H1 (cell line): Measurements from ENCODE around the gene TM7SF3. TPM values are rescaled to one million over a fixed set of nuclear protein-coding genes. Genes with fewer than 3 reads are reported as not detected.

ENCODE experiments used
- CTCF ChIA-PET: fragments of 300-600 bp; sonication (Branson Sonifier 250); formaldehyde crosslinking; loops from one replicate; lab custom pipeline; 2021; ENCODE audit not compliant: partially characterized antibody; lab: Charles Lee
- POLR2A ChIA-PET: fragments of 300-600 bp; sonication (Branson Sonifier 250); formaldehyde crosslinking; loops from one replicate; lab custom pipeline; 2021; ENCODE audit warnings: inconsistent platforms; ENCODE audit not compliant: partially characterized antibody; lab: Charles Lee
- DNase-seq, 2 experiments: peaks; one replicate each; pipeline versions ENCODE4 v3.0.0 to v3.0.0-alpha.2; 2010 to 2022; ENCODE audit warnings: low spot score in 2 of 2, low read depth in 1 of 2, mixed read lengths in 1 of 2
- FAIRE-seq: peaks from 2 replicates; lab custom pipeline; 2011; peaks lifted over from hg19 to GRCh38; lab: Jason Lieb, UNC
- H2AFZ ChIP-seq: 2 replicates; pipeline ENCODE4 v1.8.1; 2012; ENCODE audit warnings: low read length, inconsistent platforms
- H2AK5ac ChIP-seq: 2 replicates; pipeline ENCODE4 v1.6.1; 2013; ENCODE audit warnings: low read depth, low read length
- H2BK120ac ChIP-seq: replicated peaks from 2 replicates; pipeline ENCODE3; 2013; ENCODE audit warnings: low read depth, low read length, inconsistent platforms
- H2BK12ac ChIP-seq: 2 replicates; pipeline ENCODE4 v1.6.1; 2013; ENCODE audit warnings: low read depth, low read length
- H2BK15ac ChIP-seq: 2 replicates; pipeline ENCODE4 v1.6.1; 2013; ENCODE audit warnings: low read length
- H2BK20ac ChIP-seq: 2 replicates; pipeline ENCODE4 v1.6.1; 2013; ENCODE audit warnings: low read length
- H2BK5ac ChIP-seq: 2 replicates; pipeline ENCODE4 v1.6.1; 2013; ENCODE audit warnings: low read depth, low read length
- H3K14ac ChIP-seq: 2 replicates; pipeline ENCODE4 v1.6.1; 2013; ENCODE audit warnings: inconsistent platforms; ENCODE audit not compliant: insufficient read length
- H3K18ac ChIP-seq: 2 replicates; pipeline ENCODE4 v1.6.1; 2013; ENCODE audit warnings: low read length; ENCODE audit errors: extremely low read depth
- H3K23ac ChIP-seq: 2 replicates; pipeline ENCODE4 v1.6.1; 2013; ENCODE audit warnings: inconsistent platforms; ENCODE audit not compliant: insufficient read length
- H3K23me2 ChIP-seq: 2 replicates; pipeline ENCODE4 v1.6.1; 2013; ENCODE audit warnings: low read depth, low read length
- H3K27ac ChIP-seq: 2 replicates; pipeline ENCODE4 v1.6.1; 2011; ENCODE audit warnings: low read depth, low read length, inconsistent platforms
- H3K27me3 ChIP-seq, 4 experiments: replicated peaks in 1 of 4; 1 replicate in 1 of 4; 2 replicates in 3 of 4; pipeline versions ENCODE4 v1.6.1 to v1.8.1; 2011 to 2013; ENCODE audit warnings: low read length in 3 of 4, mild to moderate bottlenecking in 3 of 4, inconsistent platforms in 2 of 4, mixed read lengths in 2 of 4, moderate library complexity in 1 of 4; ENCODE audit not compliant: control insufficient read depth in 3 of 4, insufficient read depth in 3 of 4; ENCODE audit errors: extremely low read depth in 1 of 4
- H3K36me3 ChIP-seq, 4 experiments: 2 replicates each; pipeline versions ENCODE4 v1.6.1 to v1.8.1; 2011 to 2013; ENCODE audit warnings: mild to moderate bottlenecking in 4 of 4, low read length in 3 of 4, moderate library complexity in 2 of 4, control low read depth in 1 of 4, inconsistent platforms in 1 of 4; ENCODE audit not compliant: insufficient read depth in 4 of 4, control insufficient read depth in 2 of 4
- H3K4ac ChIP-seq: replicated peaks from 2 replicates; pipeline ENCODE3; 2013; ENCODE audit warnings: low read length, low read depth, mixed read lengths, inconsistent platforms; ENCODE audit not compliant: insufficient read length
- H3K4me1 ChIP-seq, 4 experiments: replicated peaks in 1 of 4; 1 replicate in 1 of 4; 2 replicates in 3 of 4; pipeline versions ENCODE4 v1.6.1 to v1.8.1; 2011 to 2013; ENCODE audit warnings: low read length in 3 of 4, inconsistent platforms in 2 of 4, mixed read lengths in 1 of 4; ENCODE audit not compliant: insufficient read depth in 4 of 4, control insufficient read depth in 3 of 4
- H3K4me2 ChIP-seq, 2 experiments: 2 replicates each; pipeline versions ENCODE4 v1.6.1 to v1.8.1; 2011 to 2013; ENCODE audit warnings: low read depth in 2 of 2, low read length in 2 of 2, control low read depth in 1 of 2, inconsistent platforms in 1 of 2, mild to moderate bottlenecking in 1 of 2; ENCODE audit not compliant: insufficient read depth in 1 of 2
- H3K4me3 ChIP-seq, 4 experiments: fragments of 200-600, 300-600 bp in 1 of 4; sonication (generic), shearing (Covaris generic), sonication (Bioruptor Twin) in 1 of 4; 2 replicates each; pipeline versions ENCODE4 v1.5.1 to v1.8.1; 2011 to 2016; ENCODE audit warnings: low read length in 4 of 4, low read depth in 3 of 4, control low read depth in 2 of 4, inconsistent platforms in 2 of 4, mild to moderate bottlenecking in 2 of 4, mixed read lengths in 1 of 4, moderate library complexity in 1 of 4; ENCODE audit not compliant: insufficient read depth in 2 of 4; ENCODE audit errors: extremely low read depth in 1 of 4
- H3K56ac ChIP-seq: replicated peaks from 2 replicates; pipeline ENCODE3; 2013; ENCODE audit warnings: low read depth, mild to moderate bottlenecking, mixed read lengths, low read length, inconsistent platforms; ENCODE audit not compliant: insufficient read length
- H3K79me1 ChIP-seq: 2 replicates; pipeline ENCODE4 v1.6.1; 2013; ENCODE audit warnings: low read depth, low read length, control low read depth
- H3K79me2 ChIP-seq, 2 experiments: 2 replicates each; pipeline versions ENCODE4 v1.6.1 to v1.8.1; 2012 to 2013; ENCODE audit warnings: low read length in 2 of 2, mild to moderate bottlenecking in 2 of 2, inconsistent platforms in 1 of 2; ENCODE audit not compliant: insufficient read depth in 2 of 2, control insufficient read depth in 1 of 2
- H3K9ac ChIP-seq, 4 experiments: replicated peaks in 1 of 4; 1 replicate in 1 of 4; 2 replicates in 3 of 4; pipeline versions ENCODE4 v1.6.1 to v1.8.1; 2011 to 2013; ENCODE audit warnings: low read depth in 3 of 4, low read length in 3 of 4, control low read depth in 2 of 4, mild to moderate bottlenecking in 2 of 4, moderate library complexity in 2 of 4, inconsistent platforms in 1 of 4; ENCODE audit errors: extremely low read depth in 1 of 4
- H3K9me3 ChIP-seq, 2 experiments: 2 replicates each; pipeline versions ENCODE4 v1.6.1 to v1.8.1; 2012 to 2013; ENCODE audit warnings: mild to moderate bottlenecking in 2 of 2, moderate library complexity in 2 of 2, control low read depth in 1 of 2, inconsistent platforms in 1 of 2, low read depth in 1 of 2, low read length in 1 of 2, mixed read lengths in 1 of 2; ENCODE audit not compliant: insufficient read depth in 2 of 2
- H4K20me1 ChIP-seq, 2 experiments: replicated peaks in 1 of 2; 2 replicates each; pipeline versions ENCODE3 to v1.8.1; 2011 to 2013; ENCODE audit warnings: inconsistent platforms in 2 of 2, low read length in 2 of 2, mild to moderate bottlenecking in 1 of 2; ENCODE audit not compliant: insufficient read depth in 2 of 2, control insufficient read depth in 1 of 2
- H4K5ac ChIP-seq: 2 replicates; pipeline ENCODE4 v1.6.1; 2013; ENCODE audit warnings: low read length, low read depth, mixed read lengths, inconsistent platforms; ENCODE audit not compliant: insufficient read length
- H4K8ac ChIP-seq: 2 replicates; pipeline ENCODE4 v1.8.0; 2013; ENCODE audit warnings: mild to moderate bottlenecking, moderate library complexity, low read length, inconsistent platforms; ENCODE audit not compliant: insufficient read depth; ENCODE audit errors: extremely low read depth
- H4K91ac ChIP-seq: replicated peaks from 2 replicates; pipeline ENCODE3; 2013; ENCODE audit warnings: low read length, mixed read lengths, inconsistent platforms; ENCODE audit not compliant: insufficient read length
- CBX8 ChIP-seq: fragments of 300-800, 300-1000 bp; sonication (generic); IDR thresholded peaks from 2 replicates; pipeline ENCODE4 v1.7.1; 2016; ENCODE audit warnings: low read depth, low read length, borderline replicate concordance
- CREB1 ChIP-seq: IDR thresholded peaks from 2 replicates; pipeline ENCODE4 v1.6.1; 2012; ENCODE audit warnings: inconsistent platforms
- CTCF ChIP-seq, 3 experiments: IDR thresholded peaks; 1 replicate in 2 of 3; 2 replicates in 1 of 3; pipeline versions ENCODE4 v1.5.1 to v1.6.1; 2011; ENCODE audit warnings: low read length in 3 of 3, mild to moderate bottlenecking in 3 of 3, inconsistent platforms in 2 of 3, low read depth in 1 of 3, moderate library complexity in 1 of 3; ENCODE audit not compliant: insufficient read depth in 1 of 3; ENCODE audit errors: control extremely low read depth in 1 of 3
- E2F6 ChIP-seq: IDR thresholded peaks from 2 replicates; pipeline ENCODE4 v1.6.1; 2012; ENCODE audit warnings: inconsistent platforms
- RBBP5 ChIP-seq: IDR thresholded peaks from 2 replicates; pipeline ENCODE4 v1.7.1; 2012; ENCODE audit warnings: low read depth, mild to moderate bottlenecking, inconsistent platforms, low read length, moderate library complexity, borderline replicate concordance
- RNF2 ChIP-seq: fragments of 200-900, 300-1000 bp; sonication (generic); IDR thresholded peaks from 2 replicates; pipeline ENCODE4 v1.7.1; 2016; ENCODE audit warnings: borderline replicate concordance, low read depth, mild to moderate bottlenecking, antibody characterized with exemption, low read length; ENCODE audit not compliant: poor library complexity, severe bottlenecking; ENCODE audit errors: missing control alignments
- SP4 ChIP-seq: IDR thresholded peaks from 2 replicates; pipeline ENCODE4 v1.6.1; 2012; ENCODE audit warnings: low read length, inconsistent platforms
- SUZ12 ChIP-seq: fragments of 200-600 bp; sonication (generic); IDR thresholded peaks from 2 replicates; pipeline ENCODE4 v1.6.1; 2012; ENCODE audit warnings: mild to moderate bottlenecking, inconsistent platforms, low read length, moderate library complexity, mixed read lengths
- polyA plus RNA-seq, 7 experiments: library from polyadenylated mRNA; depleted of rRNA in 3 of 7; stranded (reverse) in 5 of 7; unstranded in 2 of 7; fragments of >200 nt in 5 of 7; fragments of 200-250 nt in 2 of 7; gene quantifications; 1 replicate in 5 of 7; 2 replicates in 1 of 7; 4 replicates in 1 of 7; pipeline versions ENCODE4 v1.2.1 to v1.2.3, GENCODE V29; 2011 to 2013; ENCODE audit warnings: missing spikeins in 2 of 7, mixed read lengths in 2 of 7
- total RNA-seq: library from RNA; stranded (reverse); fragmentation: NEBNext Ultra II Directional; extraction: Animal tissue kit (Norgen Biotek cat#: 25700); gene quantifications from 2 replicates; pipeline ENCODE4 v1.2.1, GENCODE V29; 2021
- TF ChIP-seq, protein P1 (sequence below): IDR thresholded peaks from 2 replicates; pipeline ENCODE4 v1.6.1; 2011; ENCODE audit warnings: low read length, improper control_type of control experiment

TM7SF3 gene
- total and polyA plus RNA-seq, 2 of the 8 experiments (the other 6 are each of a cell fraction or from before 2014, with no cell fraction given): 57.9 to 77.2 TPM

GRCh38 chr12:27063250-27063851 lies 49.2 kb upstream of the TM7SF3 start:
- Histone ChIP-seq H4K8ac (no peak overlapping the region), H3K4me3 (no peak overlapping the region), H3K14ac (no peak overlapping the region), H2BK20ac (no peak overlapping the region), H3K23me2 (no peaks in the 10 kb centered on the region), H2BK5ac (no peak overlapping the region), H2BK15ac (no peak overlapping the region), H3K4ac (no peak overlapping the region), H4K5ac (no peak overlapping the region), H3K4me2 (no peak overlapping the region), H3K9me3 (no peaks in the 10 kb centered on the region), H3K56ac (no peak overlapping the region), H3K27me3 (no peaks in the 10 kb centered on the region), H3K36me3 (no peaks in the 10 kb centered on the region), H3K27ac (no peak overlapping the region), H3K4me1 (no peaks in the 10 kb centered on the region), H4K91ac (no peak overlapping the region), H3K79me1 (no peaks in the 10 kb centered on the region), H3K18ac (no peak overlapping the region), H2BK12ac (no peak overlapping the region), H2AK5ac (no peak overlapping the region), H3K23ac (no peak overlapping the region), H4K20me1 (no peaks in the 10 kb centered on the region), H3K9ac (no peak overlapping the region), H2BK120ac (no peak overlapping the region), H3K79me2 (no peaks in the 10 kb centered on the region), H2AFZ (no peak overlapping the region)
- no peak for DNase-seq
- no peak for FAIRE-seq
- CTCF ChIA-PET: no interaction called here
- POLR2A ChIA-PET: no interaction called here
- TF ChIP-seq RNF2: no peak
- no peak for TF ChIP-seq RBBP5
- no peak for TF ChIP-seq SP4
- TF ChIP-seq, protein P1, sequence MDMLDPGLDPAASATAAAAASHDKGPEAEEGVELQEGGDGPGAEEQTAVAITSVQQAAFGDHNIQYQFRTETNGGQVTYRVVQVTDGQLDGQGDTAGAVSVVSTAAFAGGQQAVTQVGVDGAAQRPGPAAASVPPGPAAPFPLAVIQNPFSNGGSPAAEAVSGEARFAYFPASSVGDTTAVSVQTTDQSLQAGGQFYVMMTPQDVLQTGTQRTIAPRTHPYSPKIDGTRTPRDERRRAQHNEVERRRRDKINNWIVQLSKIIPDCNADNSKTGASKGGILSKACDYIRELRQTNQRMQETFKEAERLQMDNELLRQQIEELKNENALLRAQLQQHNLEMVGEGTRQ: no peak
- no peak for TF ChIP-seq CBX8
- TF ChIP-seq E2F6: no peak
- TF ChIP-seq CREB1: no peak
- TF ChIP-seq CTCF (IDR thresholded peaks at IDR 0.05; ENCODE audit: control extremely low read depth in 1 of 3, insufficient read depth in 1 of 3, low read depth in 1 of 3, low read length in 3 of 3): no peak
- TF ChIP-seq SUZ12: no peak
